H9 (cell line): ENCODE results near the gene TENT5C. TPM values are rescaled to one million over a fixed set of nuclear protein-coding genes. Genes with fewer than 3 reads are reported as not detected.
A peak's percentile ranks its signal among the peaks of the same experiment; 100 is the strongest.

Experiments used
- DNase-seq: peaks from one replicate; pipeline ENCODE4 v3.0.0-alpha.2; 2017
- H2AFZ ChIP-seq: one replicate; pipeline ENCODE4 v1.6.1; 2013; ENCODE audit warnings: mild to moderate bottlenecking, low read length, control low read depth, moderate library complexity
- H2AK5ac ChIP-seq: 2 replicates; pipeline ENCODE4 v1.6.1; 2013; ENCODE audit warnings: low read length, control low read depth, mixed read lengths; ENCODE audit not compliant: insufficient read length
- H2BK120ac ChIP-seq: one replicate; pipeline ENCODE4 v1.6.1; 2013; ENCODE audit warnings: low read depth, mild to moderate bottlenecking, low read length, control low read depth, inconsistent platforms; ENCODE audit not compliant: poor library complexity, severe bottlenecking
- H2BK12ac ChIP-seq: 2 replicates; pipeline ENCODE4 v1.6.1; 2013; ENCODE audit warnings: low read length, control low read depth, mixed read lengths, low read depth; ENCODE audit not compliant: insufficient read length
- H2BK15ac ChIP-seq: 2 replicates; pipeline ENCODE4 v1.6.1; 2013; ENCODE audit warnings: low read depth, low read length, control low read depth
- H2BK20ac ChIP-seq: one replicate; pipeline ENCODE4 v1.6.1; 2013; ENCODE audit warnings: low read depth, mild to moderate bottlenecking, low read length, control low read depth, inconsistent platforms; ENCODE audit not compliant: poor library complexity, severe bottlenecking
- H2BK5ac ChIP-seq: 2 replicates; pipeline ENCODE4 v1.6.1; 2013; ENCODE audit warnings: low read length, control low read depth, mixed read lengths; ENCODE audit not compliant: insufficient read length
- H3K14ac ChIP-seq: 2 replicates; pipeline ENCODE4 v1.6.1; 2013; ENCODE audit warnings: low read length, control low read depth; ENCODE audit not compliant: insufficient read depth
- H3K18ac ChIP-seq: 2 replicates; pipeline ENCODE4 v1.6.1; 2013; ENCODE audit warnings: low read depth, mild to moderate bottlenecking, mixed read lengths, low read length, control low read depth; ENCODE audit not compliant: insufficient read length
- H3K23ac ChIP-seq: 2 replicates; pipeline ENCODE4 v1.6.1; 2013; ENCODE audit warnings: low read length, control low read depth, mixed read lengths, low read depth; ENCODE audit not compliant: insufficient read length
- H3K23me2 ChIP-seq: 2 replicates; pipeline ENCODE4 v1.6.1; 2013; ENCODE audit warnings: low read depth, mild to moderate bottlenecking, mixed read lengths, low read length, control low read depth; ENCODE audit not compliant: insufficient read length, poor library complexity, severe bottlenecking
- H3K27ac ChIP-seq: 2 replicates; pipeline ENCODE4 v1.5.1; 2013; ENCODE audit warnings: low read length, control low read depth, mixed read lengths, low read depth; ENCODE audit not compliant: insufficient read length
- H3K27me3 ChIP-seq: 2 replicates; pipeline ENCODE4 v1.6.1; 2013; ENCODE audit warnings: low read length, control low read depth, inconsistent platforms; ENCODE audit not compliant: insufficient read depth
- H3K4ac ChIP-seq: 2 replicates; pipeline ENCODE4 v1.6.1; 2013; ENCODE audit warnings: low read depth, mild to moderate bottlenecking, control low read depth, inconsistent platforms, low read length, moderate library complexity
- H3K4me1 ChIP-seq: 2 replicates; pipeline ENCODE4 v1.6.1; 2013; ENCODE audit warnings: low read length, control low read depth, inconsistent platforms; ENCODE audit not compliant: insufficient read depth
- H3K4me2 ChIP-seq: 2 replicates; pipeline ENCODE4 v1.6.1; 2013; ENCODE audit warnings: low read length, control low read depth, mixed read lengths; ENCODE audit not compliant: insufficient read length, insufficient read depth
- H3K56ac ChIP-seq: 2 replicates; pipeline ENCODE4 v1.6.1; 2013; ENCODE audit warnings: low read depth, mild to moderate bottlenecking, mixed read lengths, low read length, control low read depth; ENCODE audit not compliant: insufficient read length
- H3K79me1 ChIP-seq: 2 replicates; pipeline ENCODE4 v1.6.1; 2013; ENCODE audit warnings: low read depth, mild to moderate bottlenecking, moderate library complexity, low read length, control low read depth, inconsistent platforms; ENCODE audit not compliant: insufficient read depth, poor library complexity, severe bottlenecking
- H3K79me2 ChIP-seq: 2 replicates; pipeline ENCODE4 v1.6.1; 2013; ENCODE audit warnings: low read length, control low read depth, inconsistent platforms; ENCODE audit not compliant: insufficient read depth
- H3K9ac ChIP-seq: 2 replicates; pipeline ENCODE4 v1.6.1; 2013; ENCODE audit warnings: low read length, control low read depth, mixed read lengths; ENCODE audit not compliant: insufficient read length; ENCODE audit errors: extremely low read depth
- H3K9me3 ChIP-seq: one replicate; pipeline ENCODE4 v1.6.1; 2013; ENCODE audit warnings: low read depth, low read length, inconsistent platforms; ENCODE audit not compliant: control insufficient read depth
- H3T11ph ChIP-seq: one replicate; pipeline ENCODE4 v1.6.1; 2013; ENCODE audit warnings: mild to moderate bottlenecking, low read length, control low read depth, inconsistent platforms
- H4K20me1 ChIP-seq: one replicate; pipeline ENCODE4 v1.6.1; 2013; ENCODE audit not compliant: control insufficient read depth, insufficient read length, insufficient read depth
- H4K5ac ChIP-seq: 2 replicates; pipeline ENCODE4 v1.6.1; 2013; ENCODE audit warnings: low read depth, mild to moderate bottlenecking, mixed read lengths, low read length, control low read depth; ENCODE audit not compliant: insufficient read length
- H4K8ac ChIP-seq: replicated peaks from 2 replicates; pipeline ENCODE4 v1.6.1; 2013; ENCODE audit warnings: low read length, control low read depth, mixed read lengths, low read depth; ENCODE audit not compliant: insufficient read length
- H4K91ac ChIP-seq: 2 replicates; pipeline ENCODE4 v1.6.1; 2013; ENCODE audit warnings: low read depth, mild to moderate bottlenecking, moderate library complexity, mixed read lengths, low read length, control low read depth; ENCODE audit not compliant: insufficient read length
- H3K27ac Mint-ChIP-seq, 3 experiments: 2 replicates in 2 of 3; 3 replicates in 1 of 3; pipeline ENCODE4 v1.8.0; 2020 to 2021; ENCODE audit warnings: mixed read lengths in 3 of 3, mild to moderate bottlenecking in 1 of 3, moderate library complexity in 1 of 3
- H3K27me3 Mint-ChIP-seq: 2 replicates; pipeline ENCODE4 v1.8.0; 2021; ENCODE audit warnings: low read depth, mild to moderate bottlenecking, moderate library complexity, mixed read lengths
- H3K36me3 Mint-ChIP-seq, 3 experiments: 2 replicates in 2 of 3; 3 replicates in 1 of 3; pipeline ENCODE4 v1.8.0; 2020 to 2021; ENCODE audit warnings: low read depth in 3 of 3, mixed read lengths in 3 of 3; ENCODE audit not compliant: insufficient read depth in 1 of 3
- H3K4me1 Mint-ChIP-seq, 2 experiments: 2 replicates each; pipeline ENCODE4 v1.8.0; 2020; ENCODE audit warnings: mixed read lengths in 2 of 2
- H3K4me3 Mint-ChIP-seq, 2 experiments: 2 replicates in 1 of 2; 3 replicates in 1 of 2; pipeline ENCODE4 v1.8.0; 2020 to 2021; ENCODE audit warnings: mild to moderate bottlenecking in 2 of 2, mixed read lengths in 2 of 2, moderate library complexity in 1 of 2
- H3K9me3 Mint-ChIP-seq, 2 experiments: 2 replicates in 1 of 2; 3 replicates in 1 of 2; pipeline ENCODE4 v1.8.0; 2020; ENCODE audit warnings: mild to moderate bottlenecking in 2 of 2, mixed read lengths in 2 of 2, moderate library complexity in 1 of 2
- CTCF ChIP-seq: fragments of 200-600 bp; sonication (generic); conservative IDR thresholded peaks from 3 replicates; pipeline ENCODE4 v1.8.0; 2021; ENCODE audit warnings: antibody characterized with exemption, mild to moderate bottlenecking
- WGBS: extraction: QIAGEN DNeasy Blood & Tissue Kit; methylation state at CpG from one replicate; pipeline ENCODE4 v1.1.7; 2013; ENCODE audit warnings: missing lambda C conversion rate, low lambda C conversion rate, mixed read lengths; ENCODE audit not compliant: insufficient read length; ENCODE audit errors: extremely low coverage; 5-methylcytosine and 5-hydroxymethylcytosine counted together
- total RNA-seq: library from RNA; stranded (reverse); gene quantifications from 2 replicates; pipeline ENCODE4 v1.2.1, GENCODE V29; 2021

The TENT5C gene
- total RNA-seq, 1 experiment from 2014 or later: 0.37 TPM

GRCh38 chr1:117594261-117594990 is 11.4 kb upstream of the TENT5C start:
- no peaks in the 10 kb centered on the region for H3K79me2 ChIP-seq
- H3K27ac Mint-ChIP-seq: no peak overlapping the region
- no peak overlapping the region for H3K4ac ChIP-seq
- H3K14ac ChIP-seq: no peak overlapping the region
- H2BK15ac ChIP-seq: no peak overlapping the region
- peaks cover 8 to 9% of the 10 kb centered on the region in 2 experiments for H3K4me1 Mint-ChIP-seq
- no peak overlapping the region for H3T11ph ChIP-seq
- TF ChIP-seq CTCF: no peak
- H3K4me2 ChIP-seq: no peak overlapping the region
- H3K9me3 Mint-ChIP-seq: no peaks in the 10 kb centered on the region
- H3K4me1 ChIP-seq: no peaks in the 10 kb centered on the region
- H2BK20ac ChIP-seq: no peak overlapping the region
- no peak overlapping the region for H2BK5ac ChIP-seq
- no peak overlapping the region for H4K8ac ChIP-seq
- no peak overlapping the region for H3K56ac ChIP-seq
- no peak overlapping the region for H2BK120ac ChIP-seq
- no peaks in the 10 kb centered on the region for H3K36me3 Mint-ChIP-seq
- H3K27me3 ChIP-seq: no peaks in the 10 kb centered on the region
- H4K5ac ChIP-seq: no peak overlapping the region
- H3K23me2 ChIP-seq: no peaks in the 10 kb centered on the region
- no peak overlapping the region for H3K23ac ChIP-seq
- H4K20me1 ChIP-seq: no peaks in the 10 kb centered on the region
- H3K27ac ChIP-seq: no peak overlapping the region
- WGBS: no CpG with 5 or more reads among the region's 8 CpGs
- DNase-seq: peak; percentile 14
- no peaks in the 10 kb centered on the region for H3K9me3 ChIP-seq
- H2AFZ ChIP-seq: no peak overlapping the region
- H3K9ac ChIP-seq: no peak overlapping the region
- no peaks in the 10 kb centered on the region for H3K79me1 ChIP-seq
- H2AK5ac ChIP-seq: no peak overlapping the region
- no peak overlapping the region for H3K4me3 Mint-ChIP-seq
- H2BK12ac ChIP-seq: no peak overlapping the region
- H4K91ac ChIP-seq: no peak overlapping the region
- H3K27me3 Mint-ChIP-seq: no peaks in the 10 kb centered on the region; the same call in none of the 2 replicates
- no peak overlapping the region for H3K18ac ChIP-seq
